Esophagus (tissue), 2 donors: ENCODE measurements around the gene ZNF396. TPM values are rescaled to one million over a fixed set of nuclear protein-coding genes. Genes with fewer than 3 reads are reported as not detected.

Experiments used
- H3K27ac ChIP-seq, 2 donors: one replicate each; pipeline ENCODE4 v1.5.1; 2013; ENCODE audit warnings: low read depth in 2 of 2, mild to moderate bottlenecking in 2 of 2, inconsistent platforms in 1 of 2, low read length in 1 of 2, moderate library complexity in 1 of 2
- H3K27me3 ChIP-seq, 2 donors: one replicate each; pipeline ENCODE4 v1.6.1; 2013; ENCODE audit warnings: low read length in 2 of 2, control low read depth in 1 of 2, mild to moderate bottlenecking in 1 of 2; ENCODE audit not compliant: insufficient read depth in 2 of 2, control insufficient read depth in 1 of 2
- H3K36me3 ChIP-seq, 2 donors: one replicate each; pipeline ENCODE4 v1.6.1; 2013; ENCODE audit warnings: low read length in 1 of 2; ENCODE audit not compliant: control insufficient read depth in 2 of 2, insufficient read depth in 2 of 2
- H3K4me1 ChIP-seq, 2 donors: one replicate each; pipeline ENCODE4 v1.6.1; 2013; ENCODE audit warnings: low read length in 1 of 2; ENCODE audit not compliant: control insufficient read depth in 2 of 2, insufficient read depth in 2 of 2
- H3K4me3 ChIP-seq, 2 donors: one replicate each; pipeline ENCODE4 v1.5.1; 2013; ENCODE audit warnings: low read length in 2 of 2, mild to moderate bottlenecking in 2 of 2, low read depth in 1 of 2, moderate library complexity in 1 of 2
- H3K9me3 ChIP-seq, 2 donors: one replicate each; pipeline ENCODE4 v1.6.1; 2013; ENCODE audit warnings: mild to moderate bottlenecking in 2 of 2, low read depth in 1 of 2, low read length in 1 of 2, moderate library complexity in 1 of 2; ENCODE audit not compliant: control insufficient read depth in 2 of 2, insufficient read depth in 1 of 2
- WGBS, 2 donors: extraction: QIAGEN DNeasy Blood & Tissue Kit; methylation state at CpG; one replicate each; pipeline ENCODE4 v1.1.7; 2013; 5-methylcytosine and 5-hydroxymethylcytosine counted together
- polyA plus RNA-seq, 2 donors: library from polyadenylated mRNA; stranded (reverse); fragments of 200-250 nt; gene quantifications; one replicate each; pipeline ENCODE4 v1.2.3, GENCODE V29; 2013
- donor health status: healthy with polysubstance abuse.
- donor health status: Bipolar disorder and iron deficiency.

ZNF396 gene
- polyA plus RNA-seq, 2 donors, result 0.65 to 0.74 TPM

GRCh38 chr18:35387152-35387571, 10.0 kb upstream of the ZNF396 start:
- Histone ChIP-seq H3K9me3 (no peaks in the 10 kb centered on the region), H3K27ac (no peak overlapping the region), H3K27me3 (no peaks in the 10 kb centered on the region), H3K36me3 (no peaks in the 10 kb centered on the region), H3K4me1 (peaks cover 0 to 2% of the 10 kb centered on the region in 2 donors), H3K4me3 (no peak overlapping the region)
- WGBS, 2 donors, result 56 to 62% methylated on average over 3 of the region's 3 CpGs

DNA sequence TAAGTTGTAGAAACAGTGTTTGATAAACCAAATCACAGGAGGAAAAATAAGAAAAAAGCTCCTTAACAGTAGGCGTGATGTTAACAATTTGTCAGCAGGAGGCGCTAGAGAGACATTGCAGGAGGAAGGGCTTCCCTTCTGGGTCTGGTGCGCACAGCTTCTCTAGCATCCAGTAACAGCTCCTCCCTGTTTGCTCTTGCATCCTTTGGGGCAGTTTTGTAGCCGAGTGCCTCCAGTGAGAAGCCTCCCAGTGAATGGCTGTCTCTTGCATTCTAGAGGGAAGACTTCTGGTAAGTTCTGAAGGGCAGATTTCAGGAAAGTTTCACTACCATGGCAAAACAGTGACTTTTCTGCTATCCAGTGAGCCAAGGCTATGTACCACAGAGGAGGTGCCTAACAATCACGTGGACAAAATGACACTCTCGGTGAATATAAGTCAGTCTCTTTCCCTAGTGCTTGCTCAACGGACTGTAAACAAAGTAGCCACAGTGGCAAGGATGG, 9.5 kb upstream of the ZNF396 start:
- WGBS, 2 donors, result 15 to 20% methylated on average over 7 of the region's 7 CpGs

DNA sequence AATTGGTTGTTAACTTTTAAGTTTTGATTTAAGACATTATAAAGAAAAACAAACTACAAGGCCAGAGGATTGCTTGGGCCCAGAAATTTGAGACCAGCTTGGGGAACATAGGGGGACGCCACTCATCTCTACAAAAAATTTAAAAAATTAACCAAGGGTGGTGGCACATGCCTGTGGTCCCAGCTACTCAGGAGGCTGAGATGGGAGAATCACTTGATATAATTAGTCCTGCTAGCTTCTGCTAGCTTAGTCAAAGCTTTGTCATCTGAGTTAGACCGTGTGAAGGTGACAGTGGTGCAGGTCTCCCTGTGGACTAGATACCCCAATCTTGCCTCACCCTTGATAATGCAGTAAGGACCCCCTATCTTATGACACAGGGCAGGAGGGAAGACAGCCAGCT, 6.0 kb upstream of the ZNF396 start:
- H3K4me1 ChIP-seq, result peaks cover 0 to 2% of the 10 kb centered on the region in 2 donors
- H3K36me3 ChIP-seq, result no peaks in the 10 kb centered on the region
- no peaks in the 10 kb centered on the region for H3K9me3 ChIP-seq
- no peaks in the 10 kb centered on the region for H3K27me3 ChIP-seq
- no peak overlapping the region for H3K27ac ChIP-seq
- WGBS, 2 donors, result 75 to 87% methylated on average over 2 of the region's 2 CpGs
- no peak overlapping the region for H3K4me3 ChIP-seq

More for the DNA sequence above, 9.5 kb upstream of the ZNF396 start:
- Histone ChIP-seq H3K4me1 (peaks cover 0 to 2% of the 10 kb centered on the region in 2 donors), H3K27ac (no peak overlapping the region), H3K4me3 (no peak overlapping the region), H3K9me3 (no peaks in the 10 kb centered on the region), H3K36me3 (no peaks in the 10 kb centered on the region), H3K27me3 (no peaks in the 10 kb centered on the region)

GRCh38 chr18:35379421-35379820, 2.3 kb upstream of the ZNF396 start:
- Histone ChIP-seq H3K9me3 (no peaks in the 10 kb centered on the region), H3K27me3 (no peaks in the 10 kb centered on the region), H3K36me3 (no peaks in the 10 kb centered on the region), H3K27ac (no peak overlapping the region), H3K4me3 (no peak overlapping the region), H3K4me1 (peaks cover 2% of the 10 kb centered on the region in 2 donors)
- 76% methylated on average over 2 of the region's 2 CpGs for WGBS, 2 donors

DNA sequence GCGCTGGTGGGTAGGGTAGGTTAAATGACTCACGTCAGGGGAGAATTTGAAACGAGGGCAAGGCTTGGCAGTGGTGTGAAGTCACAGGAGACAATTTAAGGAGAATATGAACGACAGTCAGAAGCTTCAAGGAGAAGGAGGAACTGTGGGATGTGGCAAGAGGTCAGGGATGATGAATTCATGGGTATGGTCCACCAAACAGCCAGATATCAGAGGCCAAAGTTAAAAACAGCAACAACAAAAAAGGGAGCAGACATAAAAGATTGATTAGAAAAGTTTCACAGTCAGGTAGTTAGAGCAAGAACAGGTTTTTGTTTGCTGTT, 1.4 kb upstream of the ZNF396 start:
- Histone ChIP-seq H3K9me3 (no peaks in the 10 kb centered on the region), H3K27me3 (no peaks in the 10 kb centered on the region), H3K4me1 (peaks cover 2% of the 10 kb centered on the region in 2 donors), H3K36me3 (no peaks in the 10 kb centered on the region), H3K27ac (no peak overlapping the region), H3K4me3 (no peak overlapping the region)
- WGBS, 2 donors, result 35 to 45% methylated on average over 4 of the region's 4 CpGs

DNA sequence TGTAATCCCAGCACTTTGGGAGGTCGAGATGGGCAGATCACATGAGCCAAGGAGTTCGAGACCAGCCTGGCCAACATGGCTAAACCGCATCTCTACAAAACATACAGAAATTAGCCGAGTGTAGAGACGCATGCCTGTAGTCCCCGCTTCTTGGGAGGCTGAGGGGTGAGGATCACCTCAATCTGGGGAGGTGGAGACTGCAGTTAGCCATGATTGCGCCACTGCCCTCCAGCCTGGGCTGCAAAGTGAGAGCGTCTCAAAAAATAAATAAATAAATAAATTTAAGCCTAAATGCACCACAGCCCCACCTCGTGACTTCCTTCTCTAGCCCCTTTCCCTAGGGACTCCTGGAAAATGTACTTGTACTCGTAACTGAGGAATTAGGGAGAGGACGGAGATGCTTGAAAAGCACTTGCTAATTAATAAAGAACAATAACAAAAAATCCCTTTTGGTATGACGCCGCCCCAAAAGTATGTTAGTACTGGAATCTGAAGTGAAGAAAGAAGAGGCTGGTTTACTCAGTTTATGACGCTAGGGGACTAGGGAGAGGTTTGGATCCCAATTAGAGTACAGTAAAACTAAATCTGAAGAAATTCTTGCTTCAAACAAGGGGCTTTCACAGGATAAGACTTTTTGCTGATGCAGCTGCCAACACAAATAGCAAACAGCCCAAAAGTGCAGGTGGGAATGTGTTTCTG, 887 bp upstream of the ZNF396 start:
- Histone ChIP-seq H3K27me3 (no peaks in the 10 kb centered on the region), H3K36me3 (no peaks in the 10 kb centered on the region), H3K9me3 (no peaks in the 10 kb centered on the region), H3K4me1 (peaks cover 2% of the 10 kb centered on the region in 2 donors), H3K27ac (no peak overlapping the region), H3K4me3 (no peak overlapping the region)
- 73 to 79% methylated on average over 14 of the region's 14 CpGs for WGBS, 2 donors

DNA sequence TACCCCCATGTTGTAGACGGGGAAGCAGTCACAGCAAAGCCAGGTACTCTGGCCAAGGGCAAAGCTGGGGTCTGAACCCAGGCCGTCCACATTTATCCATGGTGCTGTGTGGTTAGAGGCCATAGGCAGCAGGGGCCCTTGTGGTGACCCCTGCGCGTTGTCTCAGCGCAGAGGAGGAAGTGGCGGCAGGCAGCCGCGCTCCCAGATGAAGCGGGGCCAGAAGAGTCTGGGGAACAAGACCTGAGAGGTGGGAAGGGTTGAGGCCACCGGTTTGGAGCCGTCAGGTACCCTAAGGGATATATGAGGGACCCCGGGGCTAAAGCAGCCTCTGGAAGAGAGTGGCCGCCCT, 770 bp downstream of the ZNF396 start:
- WGBS, 2 donors, result 8 to 16% methylated on average over 13 of the region's 13 CpGs
- Histone ChIP-seq H3K36me3 (no peaks in the 10 kb centered on the region), H3K27me3 (no peaks in the 10 kb centered on the region), H3K9me3 (no peaks in the 10 kb centered on the region), H3K4me1 (peaks cover 2% of the 10 kb centered on the region in 2 donors), H3K27ac (no peak overlapping the region), H3K4me3 (peak overlapping the region; percentile 78 to 84)

- H3K4me3 ChIP-seq, result no peak overlapping the region
- WGBS, 2 donors, result 92 to 93% methylated on average over 4 of the region's 4 CpGs
- peaks cover 2% of the 10 kb centered on the region in 2 donors for H3K4me1 ChIP-seq
- H3K27ac ChIP-seq, result no peak overlapping the region
- no peaks in the 10 kb centered on the region for H3K27me3 ChIP-seq
- no peaks in the 10 kb centered on the region for H3K36me3 ChIP-seq
- no peaks in the 10 kb centered on the region for H3K9me3 ChIP-seq
Measured at GRCh38 chr18:35374708-35375107, 2.4 kb downstream of the ZNF396 start.

DNA sequence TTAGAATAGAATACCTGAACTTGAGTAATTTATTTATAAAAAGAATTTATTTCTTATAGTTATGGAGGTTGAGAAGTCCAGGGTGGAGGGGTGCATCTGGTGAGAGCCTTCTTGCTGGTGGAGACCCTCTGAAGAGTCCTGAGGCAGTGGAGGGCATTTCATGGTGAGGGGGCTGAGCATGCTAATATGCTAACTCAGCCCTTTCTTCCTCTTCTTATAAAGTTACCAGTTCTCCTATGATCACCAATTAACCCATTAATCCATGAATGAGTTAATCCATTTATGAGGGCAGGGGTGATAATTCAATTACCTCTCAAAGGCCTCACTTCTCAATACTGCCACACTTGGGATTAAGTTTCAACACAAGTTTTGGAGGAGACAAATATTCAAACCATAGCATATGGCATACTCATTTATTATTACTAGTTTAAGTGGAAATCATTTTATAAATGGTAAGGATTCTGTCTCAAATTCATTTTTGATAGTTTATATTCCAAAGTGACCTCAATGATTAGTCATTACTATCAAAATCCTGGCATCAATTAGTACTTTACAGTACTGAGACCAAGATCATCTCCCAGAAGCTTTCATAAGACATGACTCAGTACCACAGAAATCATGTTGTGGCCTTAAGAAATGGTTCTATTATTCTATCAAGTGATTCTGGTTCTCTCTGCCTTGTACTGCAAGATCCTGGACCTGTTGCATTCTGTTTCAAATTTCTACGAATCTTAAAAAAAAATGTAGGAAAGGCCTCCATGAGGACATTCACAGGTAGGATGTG, 5.5 kb downstream of the ZNF396 start:
- H3K4me1 ChIP-seq, result peaks cover 2% of the 10 kb centered on the region in 2 donors
- no peak overlapping the region for H3K27ac ChIP-seq
- no peaks in the 10 kb centered on the region for H3K36me3 ChIP-seq
- 92 to 97% methylated on average over 1 of the region's 1 CpG for WGBS, 2 donors
- no peaks in the 10 kb centered on the region for H3K9me3 ChIP-seq
- no peaks in the 10 kb centered on the region for H3K27me3 ChIP-seq
- no peak overlapping the region for H3K4me3 ChIP-seq
